CD4-positive, alpha-beta T cell treated with Interleukin-6 at 100 ng/mL for 8 hours (primary cell): ENCODE results near the gene S1PR5.
"Not testable (repeated sequence)": the region's sequence is repeated elsewhere in the genome, so short reads cannot be mapped to it uniquely, and the experiment has no call there.

Experiments
- DNase-seq: peaks from one replicate; pipeline ENCODE4 v3.0.0-alpha.2; 2020; ENCODE audit warnings: mixed read lengths, low spot score

Gene S1PR5

GRCh38 chr19:10544242-10544752 lies 27.1 kb upstream of the S1PR5 start:
- DNase-seq: no peak

GRCh38 chr19:10543420-10544241 lies 26.4 kb upstream of the S1PR5 start, which contains the start of gene ATG4D:
Gene ATG4D, plus strand, starts transcription at chr19:10543904. Its CDS starts 187 bp downstream, at chr19:10544091.
- DNase-seq: peak; percentile 77

- no peak for DNase-seq
Observed at GRCh38 chr19:10543059-10543419, 25.8 kb upstream of the S1PR5 start.

- not testable (repeated sequence) for DNase-seq
Observed at GRCh38 chr19:10539016-10539415, 21.8 kb upstream of the S1PR5 start.

- DNase-seq: no peak
Observed at GRCh38 chr19:10538204-10538983, 21.1 kb upstream of the S1PR5 start.

- no peak for DNase-seq
Observed at GRCh38 chr19:10537668-10538067, 20.4 kb upstream of the S1PR5 start.

- no peak for DNase-seq
Observed at GRCh38 chr19:10535613-10536012, 18.4 kb upstream of the S1PR5 start.

- no peak for DNase-seq
Observed at GRCh38 chr19:10533646-10534386, 16.6 kb upstream of the S1PR5 start.

GRCh38 chr19:10532457-10532856 lies 15.2 kb upstream of the S1PR5 start:
- DNase-seq: no peak

- not testable (repeated sequence) for DNase-seq
Observed at GRCh38 chr19:10526887-10527286, 9.6 kb upstream of the S1PR5 start.

GRCh38 chr19:10525636-10526035 lies 8.4 kb upstream of the S1PR5 start:
- no peak for DNase-seq

GRCh38 chr19:10523135-10523636 lies 5.9 kb upstream of the S1PR5 start:
- no peak for DNase-seq

GRCh38 chr19:10521461-10522171 lies 4.4 kb upstream of the S1PR5 start:
- no peak for DNase-seq

GRCh38 chr19:10520652-10521318 lies 3.5 kb upstream of the S1PR5 start:
- no peak for DNase-seq

- DNase-seq: no peak
Observed at GRCh38 chr19:10519421-10519820, 2.2 kb upstream of the S1PR5 start.

- peak; percentile 9 for DNase-seq
Observed at GRCh38 chr19:10518444-10519361, 1.5 kb upstream of the S1PR5 start.

- peak; percentile 5 for DNase-seq
Observed at GRCh38 chr19:10517760-10518443, 655 bp upstream of the S1PR5 start.

- DNase-seq: no peak
Observed at GRCh38 chr19:10516671-10517286, 468 bp downstream of the S1PR5 start.

GRCh38 chr19:10516064-10516385 lies 1.2 kb downstream of the S1PR5 start:
- DNase-seq: no peak
